CD4-positive, alpha-beta T cell treated with Interleukin-15 for 4 hours (primary cell): ENCODE results near the gene ERV3-1.
"Not testable (repeated sequence)": the region's sequence is repeated elsewhere in the genome, so short reads cannot be mapped to it uniquely, and the experiment has no call there.

Experiments
- DNase-seq: peaks from one replicate; pipeline ENCODE4 v3.0.0-alpha.2; 2020; ENCODE audit warnings: low spot score

Gene ERV3-1

GRCh38 chr7:64999165-65000004, 7.1 kb downstream of the ERV3-1 start:
- DNase-seq: no peak

DNA sequence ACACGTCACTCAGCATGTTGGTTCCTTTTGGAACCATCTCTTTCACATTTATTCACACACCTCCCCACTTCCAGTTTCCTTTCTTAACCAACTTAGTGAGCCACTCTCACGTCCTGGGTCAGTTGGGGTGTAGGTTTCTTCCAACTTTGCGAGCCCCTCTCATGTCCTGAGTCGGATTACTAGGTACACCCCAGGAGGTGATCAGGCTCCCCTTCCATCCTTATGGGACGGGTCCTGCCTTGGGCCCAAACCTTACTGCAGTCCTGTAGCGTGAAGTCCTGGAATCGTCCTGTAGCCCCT, 7.7 kb downstream of the ERV3-1 start:
- no peak for DNase-seq

DNA sequence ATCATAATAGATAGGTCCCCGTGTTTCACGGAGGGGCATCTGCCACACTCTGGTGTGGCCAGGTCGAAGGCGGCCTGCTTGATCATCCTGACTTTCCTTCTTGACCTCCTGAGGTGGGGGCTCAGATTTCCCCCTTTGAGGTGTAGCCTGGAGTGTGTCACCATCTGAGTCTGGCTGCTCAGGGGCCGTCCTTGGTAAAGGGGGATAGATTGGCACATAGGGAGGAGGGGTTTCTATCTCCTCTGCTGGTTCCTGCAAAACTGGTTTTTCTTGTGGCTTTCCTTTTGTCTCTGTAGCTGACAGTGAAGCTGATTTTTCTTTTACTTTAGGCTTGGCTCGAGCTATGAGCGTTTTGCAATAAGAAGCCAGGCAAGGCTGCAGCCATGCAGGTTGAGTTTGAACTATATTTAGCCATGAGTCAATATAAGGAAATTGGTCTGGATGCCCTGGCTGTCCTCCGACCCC, 8.5 kb downstream of the ERV3-1 start:
- DNase-seq: no peak

GRCh38 chr7:64997164-64997908, 9.2 kb downstream of the ERV3-1 start:
- no peak for DNase-seq

- DNase-seq: no peak
Observed at GRCh38 chr7:64996305-64996704, 10.2 kb downstream of the ERV3-1 start.

GRCh38 chr7:64993901-64994300, 12.6 kb downstream of the ERV3-1 start:
- no peak for DNase-seq

DNA sequence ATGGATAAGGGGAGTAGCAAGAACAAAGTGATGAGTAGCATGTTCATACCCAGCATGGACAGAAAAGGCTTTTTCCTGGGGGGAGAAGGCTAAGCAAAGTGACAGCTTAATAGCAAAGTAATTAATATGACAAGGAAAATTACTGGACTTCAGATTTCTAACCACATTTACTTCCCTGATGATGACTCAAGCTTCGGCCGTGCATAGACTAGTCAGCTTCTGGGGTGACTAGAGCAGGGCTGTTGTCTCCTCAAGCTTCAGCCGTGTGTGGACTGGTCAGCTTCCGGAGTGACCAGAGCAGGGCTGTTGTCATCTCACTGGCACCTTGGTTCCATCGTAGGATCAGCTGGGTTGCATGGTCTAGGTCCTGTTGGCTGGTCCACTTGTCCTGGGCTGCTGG, 13.5 kb downstream of the ERV3-1 start:
- no peak for DNase-seq

DNA sequence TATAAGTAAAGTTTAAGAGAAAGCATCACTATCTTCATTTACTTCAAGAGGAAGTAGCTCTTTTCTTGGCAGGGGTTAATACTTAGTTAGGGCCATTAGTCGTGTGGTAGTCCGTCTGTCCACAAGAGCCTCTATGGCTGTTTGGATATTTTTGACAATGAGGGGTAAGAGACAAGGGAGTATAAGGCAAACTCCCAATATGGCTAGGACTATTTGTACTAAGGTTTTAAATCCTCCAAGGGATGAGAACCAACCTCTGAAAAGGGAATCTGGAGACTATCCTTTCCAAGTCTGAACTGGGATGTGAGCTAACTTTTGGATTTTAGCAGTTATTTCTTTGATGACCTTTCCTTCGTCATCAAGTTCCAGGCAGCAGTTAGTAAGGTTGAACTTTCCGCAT, 15.6 kb downstream of the ERV3-1 start, which contains the start of gene ZNF117:
Gene ZNF117, minus strand, starts transcription at position 101 of the 400 bp plus-strand sequence.
- DNase-seq: no peak

DNA sequence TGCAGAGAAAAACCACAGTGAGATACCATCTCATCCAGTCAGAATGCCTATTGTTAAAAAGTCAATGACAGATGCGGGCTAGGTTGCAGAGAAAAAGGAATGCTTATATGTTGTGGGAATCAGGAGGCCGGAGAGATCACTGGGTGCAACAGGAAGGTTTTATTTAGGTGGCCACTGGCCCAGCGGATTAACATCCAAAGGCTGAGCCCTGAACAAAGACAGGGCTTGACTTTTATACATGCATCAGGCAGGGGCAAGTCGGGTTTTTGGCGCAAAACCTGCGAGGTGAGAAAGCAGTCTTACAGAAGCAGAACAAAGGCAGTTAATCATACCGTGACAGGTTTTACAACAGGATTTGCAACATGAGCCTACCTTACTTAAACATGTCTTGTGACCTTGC, 16.3 kb downstream of the ERV3-1 start:
- DNase-seq: no peak

DNA sequence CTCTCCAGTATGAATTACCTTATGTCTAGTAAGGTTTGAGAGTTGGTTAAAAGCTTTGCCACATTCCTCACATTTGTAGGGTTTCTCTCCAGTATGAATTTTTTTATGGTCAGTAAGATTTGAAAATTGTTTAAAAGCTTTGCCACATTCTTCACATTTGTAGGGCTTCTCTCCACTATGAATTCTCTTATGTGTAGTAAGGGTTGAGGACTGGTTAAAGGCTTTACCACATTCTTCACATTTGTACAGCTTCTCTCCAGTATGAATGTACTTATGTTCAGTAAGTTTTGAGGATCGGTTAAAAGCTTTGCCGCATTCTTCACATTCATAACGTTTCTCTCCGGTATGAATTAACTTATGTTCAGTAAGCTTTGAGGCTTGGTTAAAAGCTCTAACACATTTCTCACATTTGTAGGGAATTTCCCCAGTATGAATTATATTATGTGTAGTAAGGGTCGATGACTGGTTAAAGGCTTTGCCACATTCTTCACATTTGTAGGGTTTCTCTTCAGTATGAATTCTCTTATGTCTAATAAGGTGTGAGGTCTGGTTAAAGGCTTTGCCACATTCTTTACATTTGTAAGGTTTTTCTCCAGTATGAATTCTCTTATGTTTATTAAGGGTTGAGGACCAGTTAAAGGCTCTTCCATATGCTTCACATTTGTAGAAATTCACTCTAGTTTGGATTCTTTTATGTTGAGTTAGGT, 27.8 kb downstream of the ERV3-1 start:
- no peak for DNase-seq

DNA sequence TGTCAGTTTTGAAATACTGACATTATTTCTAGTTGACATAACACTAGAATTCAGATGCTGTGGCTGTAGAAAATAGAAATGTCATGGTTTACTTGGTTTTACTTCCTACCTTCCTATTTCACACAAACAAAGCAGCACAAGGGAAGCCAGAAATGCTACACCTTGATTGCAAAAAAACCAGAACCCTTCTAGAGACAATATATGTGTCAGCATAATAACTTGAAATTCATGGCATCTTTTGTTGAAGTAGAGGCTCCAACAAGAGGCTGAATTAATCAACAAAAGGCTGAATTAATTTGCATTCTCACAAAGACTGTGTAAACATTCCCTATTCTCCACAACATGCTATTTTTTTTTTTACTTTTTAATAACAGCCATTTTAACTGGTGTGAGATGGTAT, 40.9 kb downstream of the ERV3-1 start:
- DNase-seq: no peak

DNA sequence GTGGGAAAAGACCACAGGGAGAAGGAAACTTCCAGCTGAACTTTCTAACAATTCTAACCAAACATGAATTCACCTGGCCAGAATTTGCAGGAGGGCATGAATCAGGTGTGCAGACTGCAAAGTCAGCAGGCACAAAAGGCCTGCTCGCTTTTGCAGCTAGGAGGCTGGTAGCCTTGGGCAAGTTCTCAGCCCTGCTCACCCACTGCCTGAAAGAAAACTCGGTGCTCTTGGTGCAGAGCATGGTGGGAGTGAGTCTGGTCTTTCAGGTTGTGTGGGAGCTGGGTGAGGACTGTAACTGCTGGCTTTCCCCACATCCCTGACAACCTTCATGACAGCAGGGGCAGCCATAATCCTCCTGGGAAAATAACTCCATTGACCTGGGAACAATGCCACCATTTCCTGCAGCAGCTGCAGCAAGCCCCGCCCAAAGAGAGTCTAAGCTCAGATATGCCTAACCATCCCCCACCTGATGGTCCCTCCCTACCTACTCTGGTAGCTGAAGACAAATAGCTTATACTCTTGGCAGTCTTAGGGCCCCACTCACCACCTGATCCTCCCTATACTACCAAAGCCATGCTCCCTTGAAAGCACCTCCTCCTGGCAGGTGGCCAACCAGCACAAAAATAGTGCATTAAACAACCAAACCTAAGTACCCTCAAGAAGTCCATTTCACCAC, 47.3 kb downstream of the ERV3-1 start:
- no peak for DNase-seq

- DNase-seq: peak; percentile 58
Observed at GRCh38 chr7:64951250-64951848, 55.1 kb downstream of the ERV3-1 start.

DNA sequence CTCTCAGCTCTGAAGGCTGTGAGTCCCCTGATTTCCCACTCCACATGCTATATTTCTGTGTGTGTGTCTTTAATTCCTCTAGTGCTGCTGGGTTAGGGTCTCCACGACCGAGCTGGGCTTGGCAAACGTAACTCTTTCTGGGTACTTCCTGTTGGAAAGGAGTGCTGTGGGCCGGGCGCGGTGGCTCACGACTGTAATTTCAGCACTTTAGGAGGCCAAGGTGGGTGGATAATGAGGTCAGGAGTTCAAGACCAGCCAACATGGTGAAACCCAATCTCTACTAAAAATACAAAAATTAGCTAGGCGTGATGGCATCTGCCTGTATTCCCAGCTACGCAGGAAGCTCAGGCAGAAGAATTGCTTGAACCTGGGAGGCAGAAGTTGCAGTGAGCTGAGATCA, 55.8 kb downstream of the ERV3-1 start:
- not testable (repeated sequence) for DNase-seq

DNA sequence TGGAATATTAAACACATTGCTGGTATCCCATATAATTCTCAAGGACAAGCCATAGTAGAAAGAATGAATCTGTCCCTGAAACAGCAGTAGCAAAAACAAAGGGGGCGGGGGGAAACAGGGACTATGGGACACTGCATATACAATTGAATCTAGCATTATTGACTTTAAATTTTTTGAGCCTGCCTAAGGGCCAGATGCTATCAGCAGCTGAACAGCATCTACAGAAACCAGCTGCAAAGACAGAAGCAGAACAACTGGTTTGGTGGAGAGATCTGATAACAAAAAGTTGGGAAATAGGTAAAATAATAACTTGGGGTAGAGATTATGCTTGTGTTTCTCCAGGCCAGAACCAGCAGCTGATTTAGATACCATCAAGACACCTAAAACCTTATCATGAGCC, 57.7 kb downstream of the ERV3-1 start:
- DNase-seq: not testable (repeated sequence)

DNA sequence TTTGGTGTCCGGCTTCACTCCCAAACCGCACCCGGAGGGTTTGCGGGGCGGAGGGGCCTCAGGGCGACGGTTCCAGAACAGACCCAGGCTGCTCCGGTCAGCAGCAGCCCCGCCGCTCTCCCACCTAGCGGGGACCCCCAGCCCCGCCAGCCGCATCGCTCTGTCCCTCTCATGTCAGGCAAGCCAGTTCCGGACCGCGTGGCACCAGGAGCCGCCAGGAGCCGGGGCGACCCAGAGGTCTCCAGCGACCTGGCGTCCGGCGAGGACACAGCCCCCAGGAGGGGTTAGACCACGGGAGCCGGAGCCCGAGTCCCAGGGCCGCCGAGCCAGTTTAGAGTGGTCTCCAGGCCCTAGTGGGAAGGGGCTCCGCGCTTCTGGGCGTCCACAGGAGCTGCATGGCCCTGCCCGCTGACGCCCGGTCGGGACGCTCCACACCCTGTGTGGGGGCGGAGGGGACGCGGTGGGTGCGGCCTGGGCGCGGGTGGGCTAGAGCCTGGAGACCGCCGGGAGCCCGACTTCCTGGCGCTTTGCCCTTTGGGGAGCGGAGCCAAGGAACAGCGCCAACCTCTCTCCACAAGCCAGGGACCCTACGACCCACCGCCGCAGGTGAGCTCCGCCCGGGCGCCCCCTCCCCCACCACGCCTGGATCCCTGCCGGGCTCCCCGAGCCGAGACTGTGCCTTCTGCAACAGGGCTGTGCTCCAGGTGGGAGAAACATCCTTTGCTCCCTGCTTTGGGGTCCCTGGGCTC, 59.1 kb downstream of the ERV3-1 start:
- no peak for DNase-seq

GRCh38 chr7:64946772-64947171, 59.7 kb downstream of the ERV3-1 start:
- DNase-seq: no peak

- DNase-seq: no peak
Observed at GRCh38 chr7:64945503-64946175, 60.8 kb downstream of the ERV3-1 start.

GRCh38 chr7:64944667-64945502, 61.6 kb downstream of the ERV3-1 start:
- DNase-seq: not testable (repeated sequence)
